Mesodermal cell (in vitro differentiated cells): ENCODE data around the gene NUFIP2.

ENCODE experiments used
- H3K27ac ChIP-seq: 2 replicates; pipeline ENCODE4 v1.7.0; 2013; ENCODE audit warnings: mild to moderate bottlenecking, low read depth, low read length, moderate library complexity; ENCODE audit not compliant: severe bottlenecking
- H3K36me3 ChIP-seq: 2 replicates; pipeline ENCODE4 v1.7.1; 2013; ENCODE audit warnings: mild to moderate bottlenecking, low read length, moderate library complexity; ENCODE audit not compliant: control insufficient read depth, insufficient read depth
- H3K4me1 ChIP-seq: one replicate; pipeline ENCODE4 v1.7.1; 2013; ENCODE audit warnings: mild to moderate bottlenecking, low read length; ENCODE audit not compliant: insufficient read depth, control insufficient read depth, poor library complexity, severe bottlenecking
- H3K4me3 ChIP-seq: 2 replicates; pipeline ENCODE4 v1.7.0; 2013; ENCODE audit warnings: low read length, control low read depth, mild to moderate bottlenecking; ENCODE audit not compliant: insufficient read depth, poor library complexity, severe bottlenecking; ENCODE audit errors: extremely low read depth
- H3K9me3 ChIP-seq: 2 replicates; pipeline ENCODE4 v1.7.1; 2013; ENCODE audit warnings: mild to moderate bottlenecking, low read length, moderate library complexity; ENCODE audit not compliant: control insufficient read depth
- WGBS, 2 experiments: methylation state at CpG; one replicate each; pipeline ENCODE4 v1.1.5; 2013; ENCODE audit warnings: missing lambda C conversion rate in 2 of 2; ENCODE audit not compliant: insufficient coverage in 2 of 2; 5-methylcytosine and 5-hydroxymethylcytosine counted together

Gene NUFIP2

DNA sequence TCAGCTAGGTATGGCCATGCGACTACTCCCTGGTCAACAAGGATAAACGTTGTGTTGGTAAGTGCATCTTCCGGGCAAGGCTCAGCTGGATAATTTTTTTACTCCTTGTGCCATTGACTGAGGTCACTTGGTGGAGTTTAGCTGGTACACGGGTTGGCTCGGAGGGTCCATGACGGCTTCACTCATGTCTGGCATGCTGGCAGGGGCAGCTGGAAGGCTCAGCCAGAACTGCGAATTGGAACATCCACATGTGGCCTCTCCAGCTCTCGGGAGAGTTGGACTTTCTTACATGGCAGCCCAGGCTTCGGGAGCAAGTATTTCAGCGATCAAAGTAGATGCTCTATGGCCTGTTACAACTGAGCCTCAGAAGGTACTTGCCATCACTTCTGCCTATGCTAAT is 78.8 kb downstream of the NUFIP2 start:
- Histone ChIP-seq H3K4me3 (no peak overlapping the region), H3K36me3 (no peaks in the 10 kb centered on the region), H3K27ac (no peak overlapping the region), H3K9me3 (no peaks in the 10 kb centered on the region), H3K4me1 (peaks cover 14% of the 10 kb centered on the region)
- 83 to 95% methylated on average over 10 of the region's 10 CpGs for WGBS, 2 experiments

GRCh38 chr17:29214215-29215146 is 79.5 kb downstream of the NUFIP2 start:
- Histone ChIP-seq H3K9me3 (no peaks in the 10 kb centered on the region), H3K4me3 (no peak overlapping the region), H3K4me1 (peaks cover 14% of the 10 kb centered on the region), H3K36me3 (no peaks in the 10 kb centered on the region), H3K27ac (no peak overlapping the region)
- 97 to 100% methylated on average over 2 to 8 of the region's 8 CpGs for WGBS, 2 experiments

DNA sequence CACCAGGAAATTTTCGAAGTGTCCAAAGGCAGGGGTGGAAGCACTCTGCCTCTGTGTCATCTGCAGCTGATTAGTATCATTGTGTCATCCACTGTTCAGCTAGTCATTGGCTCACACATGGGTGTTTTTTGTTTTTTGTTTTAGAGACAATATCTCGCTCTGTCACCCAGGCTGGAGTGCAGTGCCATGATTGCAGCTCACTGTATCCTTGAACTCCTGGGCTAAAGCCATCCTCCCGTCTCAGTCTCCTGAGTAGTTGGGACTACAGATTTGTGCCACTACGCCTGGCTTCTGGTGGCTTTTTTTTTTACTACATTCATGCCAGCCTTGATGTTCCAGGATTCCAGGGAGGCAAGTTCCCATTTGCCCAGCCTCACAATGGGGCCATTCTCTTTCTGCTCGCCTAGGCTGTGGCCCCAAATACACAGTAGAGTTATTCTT is 81.2 kb downstream of the NUFIP2 start:
- WGBS, 2 experiments, result 91 to 93% methylated on average over 4 to 5 of the region's 5 CpGs
- Histone ChIP-seq H3K9me3 (no peaks in the 10 kb centered on the region), H3K4me1 (peaks cover 14% of the 10 kb centered on the region), H3K27ac (no peak overlapping the region), H3K36me3 (no peaks in the 10 kb centered on the region), H3K4me3 (no peak overlapping the region)

DNA sequence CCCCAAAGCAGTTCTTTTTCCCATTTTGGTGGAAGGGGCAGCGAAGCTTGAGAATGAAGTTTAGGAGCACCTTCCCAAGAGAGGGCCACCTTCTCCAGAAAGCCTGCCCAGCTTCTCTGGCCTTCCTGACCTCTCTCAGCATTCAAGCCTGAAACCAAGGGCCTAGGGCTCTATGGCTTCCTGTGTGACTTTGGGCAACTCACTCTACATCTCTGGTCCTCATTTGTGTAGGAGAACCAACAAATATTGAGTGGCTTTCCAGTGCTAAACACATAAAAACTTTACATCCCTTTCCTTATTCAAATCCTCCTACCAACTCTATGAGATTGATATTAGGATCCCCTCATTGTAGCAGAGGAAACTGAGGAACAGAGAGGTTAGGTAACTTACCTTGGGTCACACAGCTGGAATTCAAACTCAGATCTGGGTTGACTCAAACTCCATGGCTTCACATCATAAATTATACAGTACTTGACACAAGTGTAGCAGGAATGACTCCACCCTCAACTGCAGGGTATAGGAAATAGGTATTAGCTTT is 81.8 kb downstream of the NUFIP2 start:
- Histone ChIP-seq H3K9me3 (no peaks in the 10 kb centered on the region), H3K36me3 (no peaks in the 10 kb centered on the region), H3K4me3 (no peak overlapping the region), H3K4me1 (peaks cover 14% of the 10 kb centered on the region), H3K27ac (no peak overlapping the region)
- WGBS, 2 experiments, result 88% methylated on average over 1 of the region's 1 CpG; no CpG with 5 or more reads in 1 of the 2 experiments

- H3K27ac ChIP-seq, result no peak overlapping the region
- WGBS, 2 experiments, result 100% methylated on average over 1 of the region's 2 CpGs
- no peaks in the 10 kb centered on the region for H3K36me3 ChIP-seq
- H3K4me1 ChIP-seq, result peaks cover 10% of the 10 kb centered on the region
- no peak overlapping the region for H3K4me3 ChIP-seq
- no peaks in the 10 kb centered on the region for H3K9me3 ChIP-seq
These were observed 83.1 kb downstream of the NUFIP2 start for GRCh38 chr17:29210879-29211278.

- WGBS, 2 experiments, result 74 to 84% methylated on average over 4 of the region's 5 CpGs
- Histone ChIP-seq H3K4me1 (peaks cover 10% of the 10 kb centered on the region), H3K4me3 (no peak overlapping the region), H3K9me3 (no peaks in the 10 kb centered on the region), H3K36me3 (no peaks in the 10 kb centered on the region), H3K27ac (no peak overlapping the region)
These were observed 84.9 kb downstream of the NUFIP2 start for GRCh38 chr17:29209073-29209472.

- H3K27ac ChIP-seq, result no peak overlapping the region
- H3K4me1 ChIP-seq, result peaks cover 5% of the 10 kb centered on the region
- no peaks in the 10 kb centered on the region for H3K9me3 ChIP-seq
- H3K36me3 ChIP-seq, result no peaks in the 10 kb centered on the region
- no peak overlapping the region for H3K4me3 ChIP-seq
- WGBS, 2 experiments, result 80% methylated on average over 1 of the region's 2 CpGs
These were observed 86.0 kb downstream of the NUFIP2 start for GRCh38 chr17:29207975-29208374.
